ENCODE data around the gene ARL17A.
"Not testable (repeated sequence)": the region's sequence is repeated elsewhere in the genome, so short reads cannot be mapped to it uniquely, and the experiment has no call there.

- not testable (repeated sequence) for TF ChIP-seq CTCF (tag by site-specific recombination; IDR thresholded peaks at IDR 0.05); PRDM2 (tag by site-specific recombination; IDR thresholded peaks at IDR 0.05; ENCODE audit: borderline replicate concordance); FEZF1 (tag by site-specific recombination; IDR thresholded peaks at IDR 0.05); ZFP41 (tag by site-specific recombination; IDR thresholded peaks at IDR 0.05; ENCODE audit: borderline replicate concordance); KLF10 (tag by site-specific recombination; IDR thresholded peaks at IDR 0.05); SALL2 (tag by site-specific recombination; IDR thresholded peaks at IDR 0.05; ENCODE audit: borderline replicate concordance)
Measured at GRCh38 chr17:46600767-46601166, 21.3 kb upstream of the ARL17A start.

Data from HEK293 (cell line).